ENCODE measurements around the gene PSME1. TPM values are rescaled to one million over a fixed set of nuclear protein-coding genes. Genes with fewer than 3 reads are reported as not detected.
A peak's percentile ranks its signal among the peaks of the same experiment; 100 is the strongest.

Gene PSME1
- total RNA-seq: 95.5 and 111 TPM in 2 replicates

DNA sequence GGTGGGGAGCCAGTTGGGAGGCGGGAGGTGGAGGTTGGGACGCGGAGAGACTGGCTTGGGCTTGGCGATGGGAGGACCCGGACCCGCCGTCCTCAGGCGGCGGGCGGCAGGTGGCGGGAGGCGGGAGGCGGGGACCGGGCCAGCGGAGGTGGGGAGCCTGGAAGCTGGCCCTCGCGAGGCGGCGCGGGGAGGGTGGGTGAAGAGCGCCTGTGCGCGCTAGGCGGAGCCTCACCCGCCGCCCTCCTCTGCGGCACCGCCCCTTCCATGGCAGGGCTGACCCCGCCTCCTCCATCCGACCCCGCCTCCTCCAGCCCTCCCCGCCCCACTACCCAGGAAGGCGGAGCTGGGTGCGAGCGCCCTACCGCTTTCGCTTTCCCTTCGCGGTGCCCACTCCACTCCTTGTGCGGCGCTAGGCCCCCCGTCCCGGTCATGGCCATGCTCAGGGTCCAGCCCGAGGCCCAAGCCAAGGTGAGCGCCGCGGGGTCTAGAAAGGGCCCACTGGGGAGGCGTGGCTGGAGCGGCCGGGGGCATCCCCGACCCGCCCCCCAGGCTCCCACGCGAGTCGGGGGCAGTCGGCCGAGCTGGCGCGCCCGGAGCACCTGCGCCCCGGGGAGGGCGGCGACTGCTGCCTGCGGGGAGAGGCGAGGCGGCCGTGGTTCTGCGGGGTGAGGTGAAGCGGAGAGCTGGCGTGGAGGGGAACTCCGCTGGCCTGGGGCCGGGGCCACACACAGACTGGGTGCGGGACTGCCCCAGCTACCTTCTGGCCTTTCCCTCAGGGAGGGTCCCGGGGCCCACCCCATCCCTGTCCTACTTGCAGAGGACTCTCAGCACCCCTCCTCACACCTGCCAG is at the start of gene PSME1:
TSS of gene PSME1 (plus strand) at position 361 of the 850 bp plus-strand sequence. CDS start at position 430, 69 bp downstream.
- Histone ChIP-seq H3K4me2 (ENCODE audit: insufficient read depth, low read length) (peak within 1 kb of the TSS; percentile 97), H3K4me1 (ENCODE audit: insufficient read depth, low read length) (peaks cover 12% of the 10 kb centered on the region), H2AFZ (ENCODE audit: low read length) (peak within 1 kb of the TSS; percentile 98), H3K27me3 (ENCODE audit: insufficient read depth, low read length) (no peaks in the 10 kb centered on the region), H4K20me1 (ENCODE audit: insufficient read depth, low read length) (peaks cover 7% of the 10 kb centered on the region), H3K79me2 (ENCODE audit: insufficient read depth, low read length) (peaks cover 49% of the 10 kb centered on the region), H3K4me3 (ENCODE audit: insufficient read depth, low read length) (peak within 1 kb of the TSS; percentile 97), H3K9me3 (ENCODE audit: low read depth, low read length) (no peaks in the 10 kb centered on the region), H3K27ac (ENCODE audit: low read depth, low read length) (peak within 1 kb of the TSS; percentile 69), H3K36me3 (ENCODE audit: insufficient read depth, low read length) (peaks cover 26% of the 10 kb centered on the region)
- DNase-seq (ENCODE audit: insufficient read length, low spot score, missing footprints): peak; percentile 99
- TF ChIP-seq, protein P1, sequence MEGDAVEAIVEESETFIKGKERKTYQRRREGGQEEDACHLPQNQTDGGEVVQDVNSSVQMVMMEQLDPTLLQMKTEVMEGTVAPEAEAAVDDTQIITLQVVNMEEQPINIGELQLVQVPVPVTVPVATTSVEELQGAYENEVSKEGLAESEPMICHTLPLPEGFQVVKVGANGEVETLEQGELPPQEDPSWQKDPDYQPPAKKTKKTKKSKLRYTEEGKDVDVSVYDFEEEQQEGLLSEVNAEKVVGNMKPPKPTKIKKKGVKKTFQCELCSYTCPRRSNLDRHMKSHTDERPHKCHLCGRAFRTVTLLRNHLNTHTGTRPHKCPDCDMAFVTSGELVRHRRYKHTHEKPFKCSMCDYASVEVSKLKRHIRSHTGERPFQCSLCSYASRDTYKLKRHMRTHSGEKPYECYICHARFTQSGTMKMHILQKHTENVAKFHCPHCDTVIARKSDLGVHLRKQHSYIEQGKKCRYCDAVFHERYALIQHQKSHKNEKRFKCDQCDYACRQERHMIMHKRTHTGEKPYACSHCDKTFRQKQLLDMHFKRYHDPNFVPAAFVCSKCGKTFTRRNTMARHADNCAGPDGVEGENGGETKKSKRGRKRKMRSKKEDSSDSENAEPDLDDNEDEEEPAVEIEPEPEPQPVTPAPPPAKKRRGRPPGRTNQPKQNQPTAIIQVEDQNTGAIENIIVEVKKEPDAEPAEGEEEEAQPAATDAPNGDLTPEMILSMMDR (IDR thresholded peaks at IDR 0.05; ENCODE audit: extremely low read depth, low read depth, low read length): no peak

DNA sequence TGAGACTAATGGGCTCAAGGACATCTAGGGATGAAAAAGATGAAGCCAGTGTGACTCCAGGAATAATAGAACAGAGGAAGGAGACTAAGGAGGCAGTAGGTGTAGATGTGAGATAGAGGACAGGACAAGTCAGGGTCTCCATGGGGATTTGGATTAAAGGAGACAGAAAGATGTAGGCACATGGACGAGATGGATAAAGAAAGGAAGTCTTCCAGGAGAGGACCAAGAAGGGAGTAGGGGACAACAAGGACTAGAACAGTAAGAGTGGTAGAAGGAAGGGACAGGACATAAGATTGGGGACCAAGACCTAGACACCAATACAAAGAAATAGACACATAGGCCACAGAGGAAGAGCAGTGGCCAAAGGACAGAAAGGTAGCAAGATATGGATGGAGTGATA is 49.0 kb upstream of the PSME1 start:
- H3K9me3 ChIP-seq (ENCODE audit: low read depth, low read length): no peaks in the 10 kb centered on the region
- no peak overlapping the region for H2AFZ ChIP-seq (ENCODE audit: low read length)
- no peaks in the 10 kb centered on the region for H4K20me1 ChIP-seq (ENCODE audit: insufficient read depth, low read length)
- H3K79me2 ChIP-seq (ENCODE audit: insufficient read depth, low read length): no peaks in the 10 kb centered on the region
- TF ChIP-seq, protein P1 (IDR thresholded peaks at IDR 0.05; ENCODE audit: extremely low read depth, low read depth, low read length): no peak
- DNase-seq (ENCODE audit: insufficient read length, low spot score, missing footprints): peak; percentile 44
- no peak overlapping the region for H3K4me2 ChIP-seq (ENCODE audit: insufficient read depth, low read length)
- no peaks in the 10 kb centered on the region for H3K36me3 ChIP-seq (ENCODE audit: insufficient read depth, low read length)
- H3K4me1 ChIP-seq (ENCODE audit: insufficient read depth, low read length): no peaks in the 10 kb centered on the region
- H3K27me3 ChIP-seq (ENCODE audit: insufficient read depth, low read length): peaks cover 12% of the 10 kb centered on the region
- no peak overlapping the region for H3K27ac ChIP-seq (ENCODE audit: low read depth, low read length)
- no peak overlapping the region for H3K4me3 ChIP-seq (ENCODE audit: insufficient read depth, low read length)

DNA sequence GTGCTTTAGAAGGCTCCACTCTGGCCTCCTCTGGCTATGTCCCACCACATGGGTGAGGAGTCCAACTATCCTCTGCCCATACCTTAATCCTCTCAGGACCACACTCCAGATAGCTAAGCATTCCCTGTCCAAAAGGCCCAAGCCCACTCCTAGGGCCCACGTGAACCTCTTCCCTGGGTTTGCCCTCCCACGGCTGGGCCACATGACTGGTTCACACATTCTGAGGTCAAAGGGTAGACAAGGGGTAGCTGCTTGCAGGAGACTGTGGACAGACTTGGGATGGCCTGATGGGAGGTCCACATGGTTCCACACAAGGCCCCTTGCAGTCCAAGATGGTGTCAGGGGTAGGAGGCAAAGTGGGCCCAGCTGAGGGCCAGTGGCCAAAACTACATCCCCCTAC is 47.9 kb upstream of the PSME1 start:
- Histone ChIP-seq H3K36me3 (ENCODE audit: insufficient read depth, low read length) (no peaks in the 10 kb centered on the region), H3K27me3 (ENCODE audit: insufficient read depth, low read length) (peaks cover 3% of the 10 kb centered on the region), H2AFZ (ENCODE audit: low read length) (no peak overlapping the region), H4K20me1 (ENCODE audit: insufficient read depth, low read length) (no peaks in the 10 kb centered on the region), H3K79me2 (ENCODE audit: insufficient read depth, low read length) (no peaks in the 10 kb centered on the region), H3K4me3 (ENCODE audit: insufficient read depth, low read length) (no peak overlapping the region), H3K27ac (ENCODE audit: low read depth, low read length) (no peak overlapping the region), H3K9me3 (ENCODE audit: low read depth, low read length) (no peaks in the 10 kb centered on the region), H3K4me1 (ENCODE audit: insufficient read depth, low read length) (no peaks in the 10 kb centered on the region), H3K4me2 (ENCODE audit: insufficient read depth, low read length) (no peak overlapping the region)
- TF ChIP-seq, protein P1 (IDR thresholded peaks at IDR 0.05; ENCODE audit: extremely low read depth, low read depth, low read length): no peak
- DNase-seq (ENCODE audit: insufficient read length, low spot score, missing footprints): peak; percentile 56

DNA sequence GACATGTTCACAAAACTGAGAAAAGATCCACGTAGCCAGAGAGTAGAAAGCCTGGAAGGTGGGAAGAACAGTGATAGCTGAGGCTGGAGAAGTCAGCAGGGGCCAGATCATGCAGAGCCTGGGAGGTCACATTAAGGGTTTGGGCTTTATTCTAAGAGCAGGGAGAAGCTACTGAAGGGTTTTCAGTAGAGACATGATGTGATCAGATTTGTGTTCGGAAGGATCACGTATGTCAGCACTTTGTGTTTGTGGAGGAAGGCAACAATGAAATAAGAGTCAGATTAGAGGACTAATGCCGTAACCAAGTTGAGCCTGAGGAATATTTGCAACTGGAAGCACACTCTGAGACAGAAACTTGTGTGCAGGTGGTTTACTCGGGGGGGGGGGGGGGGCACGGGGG is 46.1 kb upstream of the PSME1 start:
- Histone ChIP-seq H3K4me2 (ENCODE audit: insufficient read depth, low read length) (no peak overlapping the region), H3K27me3 (ENCODE audit: insufficient read depth, low read length) (no peaks in the 10 kb centered on the region), H3K4me1 (ENCODE audit: insufficient read depth, low read length) (peaks cover 2% of the 10 kb centered on the region), H3K9me3 (ENCODE audit: low read depth, low read length) (no peaks in the 10 kb centered on the region), H3K4me3 (ENCODE audit: insufficient read depth, low read length) (no peak overlapping the region), H3K27ac (ENCODE audit: low read depth, low read length) (no peak overlapping the region), H2AFZ (ENCODE audit: low read length) (no peak overlapping the region), H3K36me3 (ENCODE audit: insufficient read depth, low read length) (no peaks in the 10 kb centered on the region), H3K79me2 (ENCODE audit: insufficient read depth, low read length) (peaks cover 1% of the 10 kb centered on the region), H4K20me1 (ENCODE audit: insufficient read depth, low read length) (no peaks in the 10 kb centered on the region)
- TF ChIP-seq, protein P1 (IDR thresholded peaks at IDR 0.05; ENCODE audit: extremely low read depth, low read depth, low read length): no peak
- no peak for DNase-seq (ENCODE audit: insufficient read length, low spot score, missing footprints)
